T-helper 2 cell treated with Interferon-gamma antibody and Interleukin-4, amounts not matched to agents 100 ng/mL and 5 ng/mL, for 36 hours (primary cell): Measurements from ENCODE around the gene WDFY2. TPM values are rescaled to one million over a fixed set of nuclear protein-coding genes. Genes with fewer than 3 reads are reported as not detected.

ENCODE experiments used
- intact Hi-C: fragments of 100-400 bp; cut with micrococcal nuclease; formaldehyde crosslinking; loops from one replicate; pipeline ENCODE4 v1.15.1; 2023
- total RNA-seq: library from RNA; stranded (reverse); gene quantifications from 2 replicates; pipeline ENCODE4 v1.2.3, GENCODE V29; 2022

The WDFY2 gene
- total RNA-seq, 1 donor from 2014 or later: 11.3 TPM

- intact Hi-C loops: no loop called here
These were observed 75.2 kb downstream of the WDFY2 start for GRCh38 chr13:51659276-51660127.

DNA sequence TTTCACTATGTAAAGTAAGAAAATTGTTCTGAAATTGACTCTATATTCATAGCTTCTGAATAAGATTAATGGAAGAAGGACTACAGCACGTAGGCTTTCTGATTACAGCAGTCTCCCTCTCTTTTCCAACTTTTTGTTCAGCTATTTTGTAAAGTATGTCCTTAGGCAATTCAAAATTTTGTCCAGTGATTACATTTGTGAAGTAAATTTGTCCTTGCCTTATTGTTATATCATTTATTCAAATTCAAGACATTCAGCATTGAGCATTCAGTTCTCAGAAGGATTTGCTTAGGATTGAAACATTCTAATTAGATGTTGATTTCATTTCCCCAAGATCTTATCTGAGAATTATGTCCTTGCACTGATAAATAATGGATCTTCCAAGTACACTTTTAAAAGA lies 76.6 kb downstream of the WDFY2 start:
- intact Hi-C loops: no loop called here

DNA sequence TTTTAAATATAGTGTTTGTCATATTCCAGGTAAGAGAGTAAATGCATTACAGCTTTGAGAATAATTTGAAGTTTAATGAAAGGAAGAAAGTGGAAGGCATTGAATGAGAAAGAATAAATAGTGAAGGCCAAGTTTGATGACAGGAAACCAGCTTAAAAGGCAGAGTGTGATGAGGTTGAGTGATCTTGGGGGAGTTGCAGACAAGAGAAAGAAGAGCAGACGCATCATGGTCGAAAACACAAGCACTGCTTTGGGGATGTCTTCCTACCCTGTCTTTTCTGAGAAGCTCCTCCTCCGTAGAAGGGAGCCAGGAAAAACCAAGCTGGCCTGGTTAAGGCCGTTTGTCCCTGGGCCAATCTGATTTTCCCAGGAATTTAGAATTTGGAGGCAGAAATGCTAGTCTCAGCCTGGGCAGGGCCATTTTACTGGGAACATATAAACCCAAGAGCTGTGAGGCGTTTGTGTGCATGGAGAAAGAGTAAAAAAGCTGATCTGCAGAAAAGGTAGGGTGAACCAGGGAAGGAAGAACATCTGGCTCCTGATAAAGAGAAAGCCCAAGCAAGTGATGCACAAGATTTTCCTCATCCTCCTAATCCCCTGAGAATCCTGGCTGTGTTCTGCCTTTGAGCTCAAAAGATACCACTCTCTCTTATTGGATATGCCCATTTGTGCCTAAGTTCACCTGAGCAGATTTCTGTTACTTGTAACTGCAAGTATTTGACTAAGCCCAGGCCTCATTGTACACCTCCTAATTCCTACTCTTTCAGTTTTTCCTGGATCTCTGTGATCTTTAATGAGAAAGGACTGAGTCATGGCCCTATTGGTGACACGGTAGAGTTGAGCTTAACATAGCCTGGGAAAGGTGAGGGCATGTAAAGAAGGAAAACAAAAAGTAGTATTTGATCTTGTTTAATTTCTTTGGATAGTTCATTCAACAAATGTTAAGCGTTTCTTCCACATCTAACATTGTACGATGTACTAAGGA lies 80.0 kb downstream of the WDFY2 start:
- intact Hi-C loops: no loop called here

GRCh38 chr13:51665456-51665855 lies 81.2 kb downstream of the WDFY2 start:
- intact Hi-C loops: no loop called here

DNA sequence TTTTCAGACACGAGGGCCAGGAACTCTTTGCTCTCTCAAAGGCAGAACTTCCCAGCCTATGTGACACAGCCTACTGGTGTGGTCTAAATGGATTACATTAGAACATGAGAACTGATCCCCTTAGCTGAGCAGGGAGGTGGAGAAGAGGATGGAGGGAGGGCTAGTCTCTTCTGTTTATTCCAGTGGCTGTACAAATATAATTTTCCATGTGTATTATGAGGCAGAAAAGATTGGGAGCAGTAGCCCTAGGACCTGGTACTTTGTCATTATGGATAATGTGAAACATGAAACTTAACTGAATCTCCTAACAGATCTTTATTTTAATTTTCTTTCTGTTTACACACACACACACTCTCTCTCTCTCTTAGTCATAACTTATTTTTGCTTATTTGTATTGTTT lies 82.1 kb downstream of the WDFY2 start:
- intact Hi-C loops: no loop called here

DNA sequence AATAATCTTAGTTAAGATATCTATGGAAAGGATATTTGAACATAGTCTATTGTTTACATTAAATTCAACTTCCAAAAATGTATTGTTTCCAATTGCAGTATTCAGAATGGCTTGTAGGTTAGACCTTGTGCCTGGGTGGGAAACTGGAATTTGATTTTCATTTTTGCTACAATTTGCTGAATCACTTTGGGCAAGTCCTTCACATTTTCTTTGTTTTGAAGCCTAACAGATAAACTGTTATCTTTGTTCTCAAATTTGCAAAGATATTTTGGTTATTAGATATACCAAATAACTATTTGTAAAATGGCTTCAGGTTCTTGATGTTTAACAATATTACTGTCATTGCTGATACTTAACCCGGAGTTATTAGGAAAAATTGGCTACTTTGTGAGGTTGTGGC lies 82.6 kb downstream of the WDFY2 start:
- intact Hi-C loops: no loop called here

- intact Hi-C loops: no loop called here
These were observed 84.4 kb downstream of the WDFY2 start for GRCh38 chr13:51668580-51669195.

DNA sequence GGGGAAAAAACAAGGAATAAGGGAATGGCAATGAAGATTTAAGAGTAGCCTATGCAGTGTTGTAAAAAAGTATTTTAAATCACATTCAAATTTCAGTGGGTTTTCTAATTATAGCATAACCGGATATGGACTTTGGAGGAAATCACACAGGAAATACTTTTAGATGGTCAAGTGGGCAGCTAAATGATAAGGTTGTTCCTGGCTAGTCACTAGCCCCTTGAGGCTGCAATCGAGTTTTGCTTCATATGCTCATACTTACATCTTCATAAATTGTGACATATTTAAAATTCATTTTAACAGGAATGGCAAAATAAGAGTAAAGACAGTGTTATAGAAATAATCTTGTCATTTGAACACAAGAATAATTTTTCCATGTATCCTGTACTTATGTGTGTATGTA lies 88.9 kb downstream of the WDFY2 start:
- intact Hi-C loops: no loop called here

- intact Hi-C loops: no loop called here
These were observed 90.0 kb downstream of the WDFY2 start for GRCh38 chr13:51674276-51674675.

DNA sequence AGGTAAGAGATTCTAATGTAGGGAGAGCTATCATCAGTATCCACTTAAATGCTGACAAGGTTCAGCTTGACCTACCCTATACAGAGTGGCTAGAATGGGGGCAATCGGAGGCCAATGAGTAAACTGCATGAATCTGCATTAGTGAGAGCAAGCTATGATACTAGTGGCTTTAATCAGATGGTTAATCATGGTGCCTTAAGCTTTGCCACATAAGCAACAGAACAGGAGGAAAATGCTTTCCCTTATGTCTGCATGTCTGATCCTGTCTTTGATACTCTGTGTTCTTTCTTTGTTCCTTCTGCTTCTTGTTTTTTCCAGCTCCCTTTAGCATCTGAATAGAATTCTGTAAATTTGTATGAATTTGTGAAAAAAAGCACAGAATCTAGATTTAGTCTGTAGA lies 91.1 kb downstream of the WDFY2 start:
- intact Hi-C loops: no loop called here

DNA sequence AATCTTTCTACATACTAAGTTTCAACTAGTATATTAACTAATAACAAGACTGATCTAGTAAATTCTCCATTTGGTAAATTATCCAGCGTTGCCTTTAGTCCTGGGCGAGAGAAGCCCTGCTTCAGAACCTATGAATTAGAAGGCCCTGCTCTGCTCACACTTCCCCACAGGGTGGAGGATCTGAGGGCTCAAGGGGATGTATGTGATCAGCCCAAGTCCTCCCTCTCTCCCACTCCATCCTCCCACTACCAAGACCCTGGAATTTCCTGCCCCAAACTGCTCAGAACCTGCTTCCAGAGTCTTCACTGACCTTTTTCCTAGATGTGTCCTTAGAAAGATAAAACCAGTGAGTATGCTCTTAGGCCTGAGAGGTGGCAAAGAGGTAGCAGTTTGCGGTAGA lies 91.6 kb downstream of the WDFY2 start:
- intact Hi-C loops: no loop called here

DNA sequence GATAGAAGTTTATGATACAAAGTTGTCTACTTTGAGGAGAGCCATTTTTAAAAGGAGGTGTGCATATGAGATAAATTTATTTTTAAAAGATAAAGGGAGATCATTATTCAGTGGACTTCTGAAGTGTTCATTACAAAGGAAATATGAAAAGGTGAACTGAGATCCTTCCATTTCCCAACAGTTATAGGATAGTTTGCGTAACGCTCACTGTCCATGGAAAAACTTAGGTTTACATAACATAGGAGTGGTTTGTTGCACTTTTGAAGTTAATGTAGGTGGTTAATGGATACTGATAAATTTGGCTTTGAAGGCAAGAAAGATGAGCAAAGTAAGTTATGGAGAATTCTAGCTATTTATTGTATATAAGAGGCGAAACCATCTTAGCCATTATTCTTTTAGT lies 92.5 kb downstream of the WDFY2 start:
- intact Hi-C loops: no loop called here

DNA sequence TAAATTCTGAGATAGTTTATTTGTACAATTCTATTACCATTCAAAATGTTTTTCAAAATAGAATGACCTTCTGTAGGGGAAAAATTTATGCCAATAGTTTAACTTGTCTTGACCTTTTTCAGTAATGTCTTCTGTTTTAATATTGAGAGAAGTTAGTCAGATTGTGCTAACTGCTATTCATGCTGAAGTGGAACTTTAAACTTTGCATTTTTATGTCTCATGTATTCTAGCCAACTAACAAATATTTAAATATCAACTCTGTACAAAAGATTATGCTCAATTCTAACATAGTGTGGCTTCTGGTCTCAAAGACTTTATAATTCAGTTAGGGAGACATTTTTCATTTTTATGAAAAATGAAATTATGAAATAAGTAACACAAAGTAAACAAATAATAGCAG lies 94.2 kb downstream of the WDFY2 start:
- intact Hi-C loops: no loop called here

DNA sequence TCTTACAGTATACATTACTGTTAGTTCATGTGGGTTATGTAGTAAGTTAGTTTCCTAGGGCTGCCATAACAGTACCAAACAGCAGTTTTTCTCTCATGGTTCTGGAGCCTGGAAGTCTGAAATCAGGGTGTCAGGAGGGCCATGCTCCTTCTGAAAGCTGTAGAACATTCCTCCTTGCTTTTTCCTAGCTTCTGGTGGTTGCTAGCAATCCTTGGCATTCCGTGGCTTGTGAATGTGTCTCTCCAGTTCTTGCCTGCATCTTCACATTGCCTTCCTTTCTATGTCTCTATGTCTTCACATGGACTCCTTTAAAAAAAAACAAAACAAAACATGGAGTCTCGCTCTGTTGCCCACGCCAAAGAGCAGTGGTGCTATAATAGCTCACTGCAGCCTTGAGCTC lies 95.4 kb downstream of the WDFY2 start:
- intact Hi-C loops: no loop called here

- intact Hi-C loops: no loop called here
These were observed 96.9 kb downstream of the WDFY2 start for GRCh38 chr13:51681037-51681678.

DNA sequence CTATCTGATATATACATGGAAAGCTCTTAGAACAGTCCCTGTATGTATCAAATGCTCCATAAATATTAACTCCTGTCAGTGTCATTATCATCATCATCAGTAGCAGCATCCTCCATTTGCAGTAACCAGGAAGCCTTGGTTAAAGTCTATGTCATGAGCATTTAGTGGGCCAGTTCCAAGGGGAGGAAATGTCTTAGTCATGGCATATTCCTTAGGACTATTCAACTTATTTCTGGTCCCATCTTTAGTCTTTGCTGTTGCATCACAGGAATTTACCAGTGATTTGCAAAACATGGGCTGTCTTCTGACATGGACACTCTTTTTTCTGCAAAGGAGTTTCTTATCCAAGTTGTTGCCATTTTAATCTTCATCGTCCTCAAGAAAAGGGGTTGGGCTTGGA lies 98.4 kb downstream of the WDFY2 start:
- intact Hi-C loops: no loop called here

DNA sequence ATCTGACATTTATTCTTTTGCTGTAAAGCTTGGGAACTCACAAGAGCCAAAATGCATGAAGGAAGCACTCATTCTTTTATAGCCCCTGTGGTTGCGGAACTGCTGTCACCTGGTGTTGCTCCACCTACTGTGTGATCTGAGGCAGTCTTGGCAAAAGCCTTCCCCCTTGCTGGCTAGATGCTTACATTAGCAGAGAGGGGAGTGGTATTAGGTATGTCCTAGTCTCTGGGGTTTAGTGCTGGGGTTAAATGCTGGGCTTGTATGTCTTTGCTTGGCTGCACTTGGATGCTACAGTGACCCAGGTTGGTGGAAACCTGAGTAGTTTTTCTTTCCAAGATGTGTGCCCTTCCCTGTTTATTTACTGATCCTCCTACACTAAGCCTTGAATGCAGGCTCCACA lies 99.3 kb downstream of the WDFY2 start:
- intact Hi-C loops: no loop called here

- intact Hi-C loops: no loop called here
These were observed 99.8 kb downstream of the WDFY2 start for GRCh38 chr13:51684076-51684475.

GRCh38 chr13:51687947-51688714 lies 103.9 kb downstream of the WDFY2 start:
- intact Hi-C loops: no loop called here

- intact Hi-C loops: no loop called here
These were observed 104.8 kb downstream of the WDFY2 start for GRCh38 chr13:51688937-51689662.
